Stomach (tissue), 9 donors: Measurements from ENCODE around the gene METTL6. TPM values are rescaled to one million over a fixed set of nuclear protein-coding genes. Genes with fewer than 3 reads are reported as not detected.

Experiments used
- DNase-seq, 2 donors: peaks; one replicate each; pipeline versions ENCODE4 v3.0.0 to v3.0.0-alpha.2; 2013 to 2019
- H3K27ac ChIP-seq, 5 donors: fragments of 200-600 bp in 4 of 5; sonication (generic) in 4 of 5; one replicate each; pipeline ENCODE4 v1.5.1; 2013 to 2019; ENCODE audit warnings: mild to moderate bottlenecking in 1 of 5, moderate library complexity in 1 of 5
- H3K27me3 ChIP-seq, 3 donors: fragments of 200-600 bp; sonication (generic); one replicate each; pipeline ENCODE4 v1.5.1; 2017 to 2019; ENCODE audit warnings: mixed run types in 1 of 3
- H3K36me3 ChIP-seq, 4 donors: fragments of 200-600 bp; sonication (generic); 1 replicate in 3 of 4; 2 replicates in 1 of 4; pipeline ENCODE4 v1.5.1; 2016 to 2019
- H3K4me1 ChIP-seq, 4 donors: fragments of 200-600 bp; sonication (generic); one replicate each; pipeline ENCODE4 v1.5.1; 2016 to 2019
- H3K4me3 ChIP-seq, 4 donors: fragments of 200-600 bp; sonication (generic) in 3 of 4; one replicate each; pipeline ENCODE4 v1.5.1; 2016 to 2019; ENCODE audit warnings: mild to moderate bottlenecking in 1 of 4
- H3K9me3 ChIP-seq, 4 donors: fragments of 200-600 bp; sonication (generic); one replicate each; pipeline ENCODE4 v1.5.1; 2016 to 2019
- CTCF ChIP-seq, 7 experiments: fragments of 450-650 bp in 4 of 7; fragments of 200-600 bp in 3 of 7; sonication (generic) in 3 of 7; IDR thresholded peaks; one replicate each; pipeline ENCODE4 v1.5.1; 2016 to 2019; ENCODE audit warnings: antibody characterized with exemption in 7 of 7, control low read depth in 2 of 7, mild to moderate bottlenecking in 1 of 7
- EP300 ChIP-seq: sonication (generic); formaldehyde crosslinking; IDR thresholded peaks from one replicate; pipeline ENCODE4 v1.6.1; 2017; ENCODE audit warnings: antibody characterized with exemption
- POLR2A ChIP-seq, 4 donors: fragments of 450-650 bp; IDR thresholded peaks; one replicate each; pipeline ENCODE4 v1.6.1; 2016; ENCODE audit warnings: antibody characterized with exemption in 4 of 4, control low read depth in 2 of 4, mild to moderate bottlenecking in 1 of 4, moderate library complexity in 1 of 4
- POLR2AphosphoS5 ChIP-seq, 3 donors: sonication (generic); formaldehyde crosslinking; IDR thresholded peaks; one replicate each; pipeline ENCODE4 v1.6.1; 2016; ENCODE audit warnings: antibody characterized with exemption in 3 of 3
- WGBS, 5 donors: extraction: QIAGEN DNeasy Blood & Tissue Kit in 3 of 5; methylation state at CpG; one replicate each; pipeline versions ENCODE4 v1.1.5 to v1.1.7; 2013 to 2018; 5-methylcytosine and 5-hydroxymethylcytosine counted together
- intact Hi-C: fragments of 100-400 bp; cut with DNase I; formaldehyde crosslinking; loops from one replicate; pipeline ENCODE4 v1.15.1; 2023; ENCODE audit warnings: low total_unique reads
- polyA plus RNA-seq, 3 donors: library from polyadenylated mRNA; stranded (reverse); fragments of 200-250 nt; gene quantifications; one replicate each; pipeline ENCODE4 v1.2.3, GENCODE V29; 2013
- total RNA-seq, 5 donors: library from RNA; depleted of rRNA; stranded (reverse); fragments of >200 nt; gene quantifications; one replicate each; pipeline versions ENCODE4 v1.1.0 to v1.2.3, GENCODE V29; 2014 to 2016
- donor health status: healthy with polysubstance abuse.
- donor health status: Bipolar disorder and iron deficiency.
- donor health status: healthy.

METTL6 gene
- total and polyA plus RNA-seq, 8 donors, result 0.29 to 35.8 (median 6.9) TPM

GRCh38 chr3:15380980-15381890, 46.1 kb downstream of the METTL6 start:
- Histone ChIP-seq H3K27me3 (no peaks in the 10 kb centered on the region), H3K9me3 (peaks cover 0 to 7% (median 2%) of the 10 kb centered on the region in 4 donors), H3K4me3 (no peak overlapping the region), H3K36me3 (no peaks in the 10 kb centered on the region), H3K27ac (no peak overlapping the region), H3K4me1 (peaks cover 0 to 5% (median 2%) of the 10 kb centered on the region in 4 donors)
- 63 to 76% (median 69%) methylated on average over 6 of the region's 6 CpGs for WGBS, 5 donors
- TF ChIP-seq POLR2A (IDR thresholded peaks at IDR 0.05) (no peak), POLR2AphosphoS5 (IDR thresholded peaks at IDR 0.05) (no peak), CTCF (IDR thresholded peaks at IDR 0.05) (no peak), EP300 (no peak)
- no peak for DNase-seq
- intact Hi-C loops, result loop anchor here (10.0 kb wide), 1 partner anchor 176 kb away; the partner anchor contains the start of gene CAPN7

GRCh38 chr3:15377961-15378791, 49.2 kb downstream of the METTL6 start:
- DNase-seq, result peak; percentile 97
- peak; percentile 41 to 90 (median 62) for TF ChIP-seq POLR2AphosphoS5 (IDR thresholded peaks at IDR 0.05)
- no peak for TF ChIP-seq EP300
- peak in 5 of 7 experiments; percentile 64 to 96 (median 80) for TF ChIP-seq CTCF (IDR thresholded peaks at IDR 0.05)
- intact Hi-C loops, result loop anchor here (5.0 kb wide), 1 partner anchor 111 kb away; no protein-coding TSS in a partner anchor
- Histone ChIP-seq H3K4me3 (peak overlapping the region in 2 of 4 donors; percentile 10 to 18), H3K9me3 (no peaks in the 10 kb centered on the region), H3K27me3 (no peaks in the 10 kb centered on the region), H3K27ac (peak overlapping the region in 4 of 5 donors; percentile 49 to 76 (median 61)), H3K4me1 (peaks cover 0 to 5% (median 2%) of the 10 kb centered on the region in 4 donors), H3K36me3 (no peaks in the 10 kb centered on the region)
- WGBS, 5 donors, result 24 to 28% (median 26%) methylated on average over 16 of the region's 16 CpGs

- peaks cover 0 to 5% (median 2%) of the 10 kb centered on the region in 4 donors for H3K4me1 ChIP-seq
- no peaks in the 10 kb centered on the region for H3K27me3 ChIP-seq
- WGBS, 5 donors, result 90 to 93% (median 92%) methylated on average over 22 of the region's 22 CpGs
- no peaks in the 10 kb centered on the region for H3K36me3 ChIP-seq
- H3K4me3 ChIP-seq, result no peak overlapping the region
- no peaks in the 10 kb centered on the region for H3K9me3 ChIP-seq
- TF ChIP-seq CTCF (IDR thresholded peaks at IDR 0.05) (no peak), EP300 (no peak), POLR2AphosphoS5 (IDR thresholded peaks at IDR 0.05) (no peak), POLR2A (IDR thresholded peaks at IDR 0.05) (no peak)
- intact Hi-C loops, result loop anchor here (5.0 kb wide), 1 partner anchor 108 kb away; no protein-coding TSS in a partner anchor
- no peak for DNase-seq
- no peak overlapping the region for H3K27ac ChIP-seq
These were observed 51.8 kb downstream of the METTL6 start for GRCh38 chr3:15375461-15376000.

GRCh38 chr3:15372918-15373317, 54.4 kb downstream of the METTL6 start:
- no peak overlapping the region for H3K4me3 ChIP-seq
- H3K36me3 ChIP-seq, result no peaks in the 10 kb centered on the region
- H3K27ac ChIP-seq, result no peak overlapping the region
- TF ChIP-seq CTCF (IDR thresholded peaks at IDR 0.05) (no peak), EP300 (no peak), POLR2AphosphoS5 (IDR thresholded peaks at IDR 0.05) (no peak), POLR2A (IDR thresholded peaks at IDR 0.05) (no peak)
- H3K27me3 ChIP-seq, result no peaks in the 10 kb centered on the region
- no peak for DNase-seq
- intact Hi-C loops, result no loop called here
- 80 to 87% (median 84%) methylated on average over 4 of the region's 4 CpGs for WGBS, 5 donors
- peaks cover 0 to 2% (median 1%) of the 10 kb centered on the region in 4 donors for H3K4me1 ChIP-seq
- H3K9me3 ChIP-seq, result no peaks in the 10 kb centered on the region
